OCI-LY3 (cell line): ENCODE measurements around the gene F2RL2.

Experiments
- EZH2phosphoT487 ChIP-seq: fragments of 200-600 bp; shearing (Covaris generic); IDR thresholded peaks from 2 replicates; pipeline ENCODE4 v1.6.1; 2018; ENCODE audit warnings: antibody characterized with exemption, mixed run types, low read depth
- TF ChIP-seq, protein P1 (sequence below): fragments of 200-600, 300-600 bp; sonication (generic); IDR thresholded peaks from 2 replicates; pipeline ENCODE4 v1.5.1; 2014; ENCODE audit warnings: antibody characterized with exemption, low read length, low read depth

DNA sequence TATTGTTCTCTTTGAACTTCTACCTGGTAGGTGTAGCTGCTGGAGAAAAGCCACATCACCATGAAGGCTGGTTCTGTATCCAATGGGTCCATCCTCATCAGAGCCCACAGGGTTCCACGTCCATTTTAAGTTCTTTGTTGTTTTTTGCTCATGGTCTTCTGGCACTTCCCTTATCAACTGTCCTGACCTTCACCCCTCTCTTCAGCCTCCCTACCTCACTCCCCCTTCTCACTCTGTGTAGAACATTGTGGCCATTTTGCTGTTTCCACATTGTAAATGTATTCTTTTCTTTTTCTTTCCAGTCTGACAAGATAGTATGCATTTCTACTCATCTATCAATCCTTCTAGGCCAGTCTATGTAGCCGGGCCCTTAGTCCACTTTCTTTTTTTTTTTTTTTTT, 44.3 kb upstream of the F2RL2 start:
- TF ChIP-seq, protein P1, sequence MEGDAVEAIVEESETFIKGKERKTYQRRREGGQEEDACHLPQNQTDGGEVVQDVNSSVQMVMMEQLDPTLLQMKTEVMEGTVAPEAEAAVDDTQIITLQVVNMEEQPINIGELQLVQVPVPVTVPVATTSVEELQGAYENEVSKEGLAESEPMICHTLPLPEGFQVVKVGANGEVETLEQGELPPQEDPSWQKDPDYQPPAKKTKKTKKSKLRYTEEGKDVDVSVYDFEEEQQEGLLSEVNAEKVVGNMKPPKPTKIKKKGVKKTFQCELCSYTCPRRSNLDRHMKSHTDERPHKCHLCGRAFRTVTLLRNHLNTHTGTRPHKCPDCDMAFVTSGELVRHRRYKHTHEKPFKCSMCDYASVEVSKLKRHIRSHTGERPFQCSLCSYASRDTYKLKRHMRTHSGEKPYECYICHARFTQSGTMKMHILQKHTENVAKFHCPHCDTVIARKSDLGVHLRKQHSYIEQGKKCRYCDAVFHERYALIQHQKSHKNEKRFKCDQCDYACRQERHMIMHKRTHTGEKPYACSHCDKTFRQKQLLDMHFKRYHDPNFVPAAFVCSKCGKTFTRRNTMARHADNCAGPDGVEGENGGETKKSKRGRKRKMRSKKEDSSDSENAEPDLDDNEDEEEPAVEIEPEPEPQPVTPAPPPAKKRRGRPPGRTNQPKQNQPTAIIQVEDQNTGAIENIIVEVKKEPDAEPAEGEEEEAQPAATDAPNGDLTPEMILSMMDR: no peak
- no peak for TF ChIP-seq EZH2phosphoT487
